Measurements from ENCODE around the gene PLCB4. TPM values are rescaled to one million over a fixed set of nuclear protein-coding genes. Genes with fewer than 3 reads are reported as not detected.

PLCB4 gene
- total RNA-seq, 1 donor from 2014 or later: 30.5 TPM

GRCh38 chr20:9413001-9413400 is 344.1 kb downstream of the PLCB4 start:
- Histone ChIP-seq H3K36me3 (peaks cover 60% of the 10 kb centered on the region), H3K4me3 (no peak overlapping the region), H3K4me1 (no peaks in the 10 kb centered on the region), H3K9me3 (replicated peaks) (no peaks in the 10 kb centered on the region), H3K27me3 (ENCODE audit: low read depth) (no peaks in the 10 kb centered on the region), H3K27ac (replicated peaks) (no peak overlapping the region)
- TF ChIP-seq CTCF (IDR thresholded peaks at IDR 0.05; ENCODE audit: borderline replicate concordance): no peak
- no peak for DNase-seq
- intact Hi-C loops (cut with micrococcal nuclease): no loop called here

GRCh38 chr20:9415426-9415825 is 346.5 kb downstream of the PLCB4 start:
- H3K4me3 ChIP-seq: no peak overlapping the region
- H3K4me1 ChIP-seq: no peaks in the 10 kb centered on the region
- intact Hi-C loops (cut with micrococcal nuclease): no loop called here
- no peak overlapping the region for H3K27ac ChIP-seq (replicated peaks)
- DNase-seq: no peak
- no peaks in the 10 kb centered on the region for H3K27me3 ChIP-seq (ENCODE audit: low read depth)
- no peaks in the 10 kb centered on the region for H3K9me3 ChIP-seq (replicated peaks)
- H3K36me3 ChIP-seq: peaks cover 54% of the 10 kb centered on the region
- no peak for TF ChIP-seq CTCF (IDR thresholded peaks at IDR 0.05; ENCODE audit: borderline replicate concordance)

- no peak for DNase-seq
- Histone ChIP-seq H3K27ac (replicated peaks) (no peak overlapping the region), H3K9me3 (replicated peaks) (no peaks in the 10 kb centered on the region), H3K36me3 (peaks cover 54% of the 10 kb centered on the region), H3K4me3 (no peak overlapping the region), H3K4me1 (no peaks in the 10 kb centered on the region), H3K27me3 (ENCODE audit: low read depth) (no peaks in the 10 kb centered on the region)
- intact Hi-C loops (cut with micrococcal nuclease): no loop called here
- no peak for TF ChIP-seq CTCF (IDR thresholded peaks at IDR 0.05; ENCODE audit: borderline replicate concordance)
Measured at GRCh38 chr20:9416421-9416820, 347.5 kb downstream of the PLCB4 start.

- intact Hi-C loops (cut with micrococcal nuclease): no loop called here
Measured at GRCh38 chr20:9417665-9418064, 348.8 kb downstream of the PLCB4 start.

GRCh38 chr20:9422321-9423057 is 353.6 kb downstream of the PLCB4 start:
- no peak overlapping the region for H3K4me3 ChIP-seq
- intact Hi-C loops (cut with micrococcal nuclease): no loop called here
- no peak for DNase-seq
- peaks cover 61% of the 10 kb centered on the region for H3K36me3 ChIP-seq
- H3K27ac ChIP-seq (replicated peaks): no peak overlapping the region
- no peaks in the 10 kb centered on the region for H3K9me3 ChIP-seq (replicated peaks)
- peaks cover 8% of the 10 kb centered on the region for H3K4me1 ChIP-seq
- no peak for TF ChIP-seq CTCF (IDR thresholded peaks at IDR 0.05; ENCODE audit: borderline replicate concordance)
- no peaks in the 10 kb centered on the region for H3K27me3 ChIP-seq (ENCODE audit: low read depth)

More at GRCh38 chr20:9417665-9418064, 348.8 kb downstream of the PLCB4 start:
- Histone ChIP-seq H3K9me3 (replicated peaks) (no peaks in the 10 kb centered on the region), H3K4me1 (no peaks in the 10 kb centered on the region), H3K36me3 (peaks cover 56% of the 10 kb centered on the region), H3K4me3 (no peak overlapping the region), H3K27ac (replicated peaks) (no peak overlapping the region), H3K27me3 (ENCODE audit: low read depth) (no peaks in the 10 kb centered on the region)
- TF ChIP-seq CTCF (IDR thresholded peaks at IDR 0.05; ENCODE audit: borderline replicate concordance): no peak
- no peak for DNase-seq

Measured in left ventricle myocardium inferior (tissue), 1 donor.